ENCODE measurements around the gene IFT22.

Gene IFT22

DNA sequence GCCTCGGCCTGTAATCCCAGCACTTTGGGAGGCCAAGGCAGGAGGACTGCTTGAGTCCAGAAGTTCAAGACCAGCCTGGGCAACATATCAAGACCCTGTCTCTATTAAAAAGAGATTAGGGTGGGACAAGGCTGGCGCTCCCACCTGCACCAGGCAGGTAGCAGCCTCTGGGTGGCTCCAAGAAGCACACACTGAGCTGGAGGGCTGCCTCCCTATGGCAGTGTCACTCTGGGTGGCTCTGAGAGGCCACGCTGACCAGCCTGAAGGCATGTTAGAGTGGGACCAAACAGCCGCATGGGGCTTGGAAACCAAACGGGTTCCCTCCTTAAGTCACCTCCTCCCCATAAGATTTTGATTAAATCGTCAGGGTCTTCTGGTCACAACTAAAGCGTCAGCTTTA lies 21.3 kb upstream of the IFT22 start:
- Histone ChIP-seq H3K4me3 (ENCODE audit: low read length) (no peak overlapping the region), H3K4me2 (ENCODE audit: low read length) (no peak overlapping the region), H4K20me1 (ENCODE audit: insufficient read depth, low read length) (no peaks in the 10 kb centered on the region), H3K79me2 (ENCODE audit: low read length) (no peaks in the 10 kb centered on the region), H2AFZ (ENCODE audit: low read depth, low read length) (no peak overlapping the region), H3K4me1 (ENCODE audit: low read length) (no peaks in the 10 kb centered on the region), H3K9me3 (ENCODE audit: insufficient read depth, low read length) (no peaks in the 10 kb centered on the region), H3K27ac (ENCODE audit: low read length) (no peak overlapping the region), H3K36me3 (replicated peaks; ENCODE audit: low read depth, low read length) (no peaks in the 10 kb centered on the region), H3K27me3 (ENCODE audit: low read depth, low read length) (no peaks in the 10 kb centered on the region; the same call in 1 of the 2 replicates), H3K9ac (ENCODE audit: low read length) (no peak overlapping the region)
- no peak for TF ChIP-seq EZH2phosphoT487 (IDR thresholded peaks at IDR 0.05; ENCODE audit: low read depth)
- TF ChIP-seq, protein P1, sequence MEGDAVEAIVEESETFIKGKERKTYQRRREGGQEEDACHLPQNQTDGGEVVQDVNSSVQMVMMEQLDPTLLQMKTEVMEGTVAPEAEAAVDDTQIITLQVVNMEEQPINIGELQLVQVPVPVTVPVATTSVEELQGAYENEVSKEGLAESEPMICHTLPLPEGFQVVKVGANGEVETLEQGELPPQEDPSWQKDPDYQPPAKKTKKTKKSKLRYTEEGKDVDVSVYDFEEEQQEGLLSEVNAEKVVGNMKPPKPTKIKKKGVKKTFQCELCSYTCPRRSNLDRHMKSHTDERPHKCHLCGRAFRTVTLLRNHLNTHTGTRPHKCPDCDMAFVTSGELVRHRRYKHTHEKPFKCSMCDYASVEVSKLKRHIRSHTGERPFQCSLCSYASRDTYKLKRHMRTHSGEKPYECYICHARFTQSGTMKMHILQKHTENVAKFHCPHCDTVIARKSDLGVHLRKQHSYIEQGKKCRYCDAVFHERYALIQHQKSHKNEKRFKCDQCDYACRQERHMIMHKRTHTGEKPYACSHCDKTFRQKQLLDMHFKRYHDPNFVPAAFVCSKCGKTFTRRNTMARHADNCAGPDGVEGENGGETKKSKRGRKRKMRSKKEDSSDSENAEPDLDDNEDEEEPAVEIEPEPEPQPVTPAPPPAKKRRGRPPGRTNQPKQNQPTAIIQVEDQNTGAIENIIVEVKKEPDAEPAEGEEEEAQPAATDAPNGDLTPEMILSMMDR (IDR thresholded peaks at IDR 0.05; ENCODE audit: low read depth, low read length): no peak

GRCh38 chr7:101340379-101340778 lies 18.8 kb upstream of the IFT22 start:
- Histone ChIP-seq H3K9ac (ENCODE audit: low read length) (no peak overlapping the region), H4K20me1 (ENCODE audit: insufficient read depth, low read length) (no peaks in the 10 kb centered on the region), H3K4me2 (ENCODE audit: low read length) (no peak overlapping the region), H3K36me3 (replicated peaks; ENCODE audit: low read depth, low read length) (no peaks in the 10 kb centered on the region), H3K79me2 (ENCODE audit: low read length) (no peaks in the 10 kb centered on the region), H3K4me3 (ENCODE audit: low read length) (no peak overlapping the region), H3K27ac (ENCODE audit: low read length) (no peak overlapping the region), H3K9me3 (ENCODE audit: insufficient read depth, low read length) (no peaks in the 10 kb centered on the region), H3K4me1 (ENCODE audit: low read length) (no peaks in the 10 kb centered on the region), H3K27me3 (ENCODE audit: low read depth, low read length) (no peaks in the 10 kb centered on the region; the same call in 1 of the 2 replicates), H2AFZ (ENCODE audit: low read depth, low read length) (no peak overlapping the region)
- TF ChIP-seq, protein P1 (IDR thresholded peaks at IDR 0.05; ENCODE audit: low read depth, low read length): no peak
- TF ChIP-seq EZH2phosphoT487 (IDR thresholded peaks at IDR 0.05; ENCODE audit: low read depth): no peak

DNA sequence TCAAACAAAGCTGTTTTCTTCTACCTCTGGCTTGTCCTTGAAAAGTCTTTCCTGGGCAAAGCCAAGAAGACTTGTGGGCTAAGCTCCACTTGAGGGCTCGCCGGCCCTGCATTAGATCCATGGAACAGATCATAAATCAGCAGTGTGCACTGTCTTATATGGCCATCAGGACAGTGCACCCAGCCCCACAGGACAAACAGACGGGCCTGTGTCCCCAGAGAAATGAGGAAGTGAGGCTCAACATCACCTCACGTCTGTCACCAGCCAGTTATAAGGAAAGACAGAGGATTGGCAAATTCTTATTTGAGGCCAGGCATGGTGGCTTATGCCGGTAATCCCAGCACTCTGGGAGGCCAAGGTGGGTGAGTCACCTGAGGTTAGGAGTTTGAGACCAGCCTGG lies 12.3 kb upstream of the IFT22 start:
- H3K36me3 ChIP-seq (replicated peaks; ENCODE audit: low read depth, low read length): no peaks in the 10 kb centered on the region
- H3K9me3 ChIP-seq (ENCODE audit: insufficient read depth, low read length): no peaks in the 10 kb centered on the region

GRCh38 chr7:101332026-101332425 lies 10.4 kb upstream of the IFT22 start:
- Histone ChIP-seq H3K9ac (ENCODE audit: low read length) (no peak overlapping the region), H3K79me2 (ENCODE audit: low read length) (no peaks in the 10 kb centered on the region), H3K4me1 (ENCODE audit: low read length) (no peaks in the 10 kb centered on the region), H3K4me2 (ENCODE audit: low read length) (no peak overlapping the region), H3K36me3 (replicated peaks; ENCODE audit: low read depth, low read length) (no peaks in the 10 kb centered on the region), H4K20me1 (ENCODE audit: insufficient read depth, low read length) (no peaks in the 10 kb centered on the region), H3K27me3 (ENCODE audit: low read depth, low read length) (no peaks in the 10 kb centered on the region), H2AFZ (ENCODE audit: low read depth, low read length) (no peak overlapping the region), H3K9me3 (ENCODE audit: insufficient read depth, low read length) (no peaks in the 10 kb centered on the region), H3K27ac (ENCODE audit: low read length) (no peak overlapping the region), H3K4me3 (ENCODE audit: low read length) (no peak overlapping the region)
- no peak for TF ChIP-seq EZH2phosphoT487 (IDR thresholded peaks at IDR 0.05; ENCODE audit: low read depth)
- TF ChIP-seq, protein P1 (IDR thresholded peaks at IDR 0.05; ENCODE audit: low read depth, low read length): no peak

More for the DNA sequence above, 12.3 kb upstream of the IFT22 start:
- no peaks in the 10 kb centered on the region for H3K4me1 ChIP-seq (ENCODE audit: low read length)
- H4K20me1 ChIP-seq (ENCODE audit: insufficient read depth, low read length): no peaks in the 10 kb centered on the region
- H2AFZ ChIP-seq (ENCODE audit: low read depth, low read length): no peak overlapping the region; the same call in 1 of the 2 replicates
- no peak overlapping the region for H3K27ac ChIP-seq (ENCODE audit: low read length)
- no peak overlapping the region for H3K4me2 ChIP-seq (ENCODE audit: low read length)
- H3K79me2 ChIP-seq (ENCODE audit: low read length): no peaks in the 10 kb centered on the region
- no peak overlapping the region for H3K9ac ChIP-seq (ENCODE audit: low read length)
- H3K27me3 ChIP-seq (ENCODE audit: low read depth, low read length): no peaks in the 10 kb centered on the region
- H3K4me3 ChIP-seq (ENCODE audit: low read length): no peak overlapping the region
- TF ChIP-seq, protein P1 (IDR thresholded peaks at IDR 0.05; ENCODE audit: low read depth, low read length): no peak

All from OCI-LY3 (cell line).